Measurements from ENCODE around the gene FAM118B. TPM values are rescaled to one million over a fixed set of nuclear protein-coding genes. Genes with fewer than 3 reads are reported as not detected.

The FAM118B gene
- total RNA-seq, 1 donor from 2014 or later, result 32.4 TPM

- peaks cover 47% of the 10 kb centered on the region for H3K36me3 Mint-ChIP-seq (ENCODE audit: insufficient read depth)
- H3K27ac Mint-ChIP-seq, result no peak overlapping the region
- TF ChIP-seq, protein P1, sequence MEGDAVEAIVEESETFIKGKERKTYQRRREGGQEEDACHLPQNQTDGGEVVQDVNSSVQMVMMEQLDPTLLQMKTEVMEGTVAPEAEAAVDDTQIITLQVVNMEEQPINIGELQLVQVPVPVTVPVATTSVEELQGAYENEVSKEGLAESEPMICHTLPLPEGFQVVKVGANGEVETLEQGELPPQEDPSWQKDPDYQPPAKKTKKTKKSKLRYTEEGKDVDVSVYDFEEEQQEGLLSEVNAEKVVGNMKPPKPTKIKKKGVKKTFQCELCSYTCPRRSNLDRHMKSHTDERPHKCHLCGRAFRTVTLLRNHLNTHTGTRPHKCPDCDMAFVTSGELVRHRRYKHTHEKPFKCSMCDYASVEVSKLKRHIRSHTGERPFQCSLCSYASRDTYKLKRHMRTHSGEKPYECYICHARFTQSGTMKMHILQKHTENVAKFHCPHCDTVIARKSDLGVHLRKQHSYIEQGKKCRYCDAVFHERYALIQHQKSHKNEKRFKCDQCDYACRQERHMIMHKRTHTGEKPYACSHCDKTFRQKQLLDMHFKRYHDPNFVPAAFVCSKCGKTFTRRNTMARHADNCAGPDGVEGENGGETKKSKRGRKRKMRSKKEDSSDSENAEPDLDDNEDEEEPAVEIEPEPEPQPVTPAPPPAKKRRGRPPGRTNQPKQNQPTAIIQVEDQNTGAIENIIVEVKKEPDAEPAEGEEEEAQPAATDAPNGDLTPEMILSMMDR (IDR thresholded peaks at IDR 0.05; ENCODE audit: unreplicated experiment), result no peak
Measured at GRCh38 chr11:126195119-126195518, 16.5 kb upstream of the FAM118B start.

GRCh38 chr11:126197277-126197939 lies 14.2 kb upstream of the FAM118B start:
- Mint-ChIP-seq H3K4me3 (ENCODE audit: low read depth) (no peak overlapping the region), H3K4me1 (ENCODE audit: low read depth) (no peaks in the 10 kb centered on the region), H3K36me3 (ENCODE audit: insufficient read depth) (peaks cover 50% of the 10 kb centered on the region), H3K9me3 (ENCODE audit: low read depth) (no peaks in the 10 kb centered on the region), H3K27ac (no peak overlapping the region), H3K27me3 (no peaks in the 10 kb centered on the region)
- TF ChIP-seq, protein P1 (IDR thresholded peaks at IDR 0.05; ENCODE audit: unreplicated experiment), result no peak
- DNase-seq (ENCODE audit: low spot score, unreplicated experiment), result no peak

More at GRCh38 chr11:126195119-126195518, 16.5 kb upstream of the FAM118B start:
- Mint-ChIP-seq H3K4me3 (ENCODE audit: low read depth) (no peak overlapping the region), H3K27me3 (no peaks in the 10 kb centered on the region), H3K4me1 (ENCODE audit: low read depth) (no peaks in the 10 kb centered on the region), H3K9me3 (ENCODE audit: low read depth) (no peaks in the 10 kb centered on the region)
- DNase-seq (ENCODE audit: low spot score, unreplicated experiment), result no peak

GRCh38 chr11:126198648-126199047 lies 12.9 kb upstream of the FAM118B start:
- H3K27ac Mint-ChIP-seq, result no peak overlapping the region
- TF ChIP-seq, protein P1 (IDR thresholded peaks at IDR 0.05; ENCODE audit: unreplicated experiment), result no peak
- no peaks in the 10 kb centered on the region for H3K4me1 Mint-ChIP-seq (ENCODE audit: low read depth)
- no peak overlapping the region for H3K4me3 Mint-ChIP-seq (ENCODE audit: low read depth)
- H3K27me3 Mint-ChIP-seq, result no peaks in the 10 kb centered on the region
- DNase-seq (ENCODE audit: low spot score, unreplicated experiment), result no peak
- no peaks in the 10 kb centered on the region for H3K9me3 Mint-ChIP-seq (ENCODE audit: low read depth)
- peaks cover 52% of the 10 kb centered on the region for H3K36me3 Mint-ChIP-seq (ENCODE audit: insufficient read depth)

DNA sequence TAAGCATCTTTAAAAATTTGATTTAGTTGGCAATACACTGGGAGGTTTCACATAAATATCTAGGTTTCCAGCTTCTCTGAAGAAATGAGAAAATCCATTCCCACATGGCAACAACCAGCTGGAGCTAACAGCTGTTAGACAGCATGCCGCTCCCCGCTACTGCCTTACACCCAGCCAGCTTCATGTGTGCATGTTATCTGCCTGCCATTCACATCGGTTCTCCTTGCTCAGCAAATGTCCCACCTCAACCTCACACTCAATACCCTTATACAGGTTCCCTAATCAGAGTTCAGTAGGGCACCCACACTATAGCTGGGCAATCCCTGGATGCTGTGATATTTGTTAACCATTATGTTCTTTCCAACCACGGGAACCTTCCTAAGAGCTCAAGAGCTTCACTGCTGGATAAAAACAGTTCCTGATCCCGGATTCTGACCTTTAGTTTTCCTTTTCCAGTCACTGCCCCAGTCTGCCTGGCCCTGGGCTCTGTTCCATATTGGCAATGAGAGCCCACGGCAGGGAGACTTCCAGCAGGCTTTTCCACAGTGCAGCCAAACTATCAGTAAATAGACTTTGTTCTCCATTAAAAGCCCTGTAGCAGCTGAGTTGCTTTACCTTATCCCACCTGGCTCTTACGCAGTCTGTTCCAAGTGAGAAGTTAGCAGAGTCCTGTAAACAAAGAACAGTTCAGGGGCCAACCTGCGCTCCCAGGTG lies 8.8 kb upstream of the FAM118B start:
- Mint-ChIP-seq H3K4me3 (ENCODE audit: low read depth) (no peak overlapping the region), H3K36me3 (ENCODE audit: insufficient read depth) (peaks cover 35% of the 10 kb centered on the region)

DNA sequence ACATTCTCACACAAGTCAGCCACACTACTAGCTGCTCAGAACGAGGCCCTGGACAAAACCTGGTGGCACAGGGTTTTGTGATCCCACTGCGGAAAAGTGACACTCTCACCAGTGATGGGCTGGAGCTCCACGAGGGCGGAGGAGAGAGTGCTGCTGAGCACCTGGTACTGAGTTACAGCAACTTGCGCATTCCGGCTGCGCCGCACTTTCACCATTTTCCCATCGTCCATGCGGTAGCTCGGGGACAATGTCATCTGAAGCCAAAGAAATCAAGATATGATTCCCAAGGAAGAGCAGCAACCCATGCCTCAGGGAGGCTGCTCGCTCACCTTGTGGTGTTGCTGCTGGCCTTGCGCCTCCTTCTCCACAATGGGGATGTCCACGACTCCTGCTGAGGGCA lies 6.2 kb upstream of the FAM118B start:
- no peak for DNase-seq (ENCODE audit: low spot score, unreplicated experiment)
- Mint-ChIP-seq H3K4me3 (ENCODE audit: low read depth) (no peak overlapping the region), H3K27me3 (no peaks in the 10 kb centered on the region), H3K27ac (no peak overlapping the region), H3K9me3 (ENCODE audit: low read depth) (no peaks in the 10 kb centered on the region), H3K36me3 (ENCODE audit: insufficient read depth) (peaks cover 27% of the 10 kb centered on the region), H3K4me1 (ENCODE audit: low read depth) (peaks cover under 1% of the 10 kb centered on the region)
- TF ChIP-seq, protein P1 (IDR thresholded peaks at IDR 0.05; ENCODE audit: unreplicated experiment), result no peak

More for the DNA sequence above, 8.8 kb upstream of the FAM118B start:
- no peaks in the 10 kb centered on the region for H3K9me3 Mint-ChIP-seq (ENCODE audit: low read depth)
- TF ChIP-seq, protein P1 (IDR thresholded peaks at IDR 0.05; ENCODE audit: unreplicated experiment), result no peak
- H3K27me3 Mint-ChIP-seq, result no peaks in the 10 kb centered on the region
- DNase-seq (ENCODE audit: low spot score, unreplicated experiment), result no peak
- no peak overlapping the region for H3K27ac Mint-ChIP-seq
- no peaks in the 10 kb centered on the region for H3K4me1 Mint-ChIP-seq (ENCODE audit: low read depth)

Data from progenitor cell of endocrine pancreas (in vitro differentiated cells).